Loucy (cell line): ENCODE data around the gene BRD3OS.

Source experiments
- CTCF ChIP-seq: fragments of 200-600 bp; sonication (generic); conservative IDR thresholded peaks from 2 replicates; pipeline ENCODE4 v1.5.1; 2014; ENCODE audit warnings: mild to moderate bottlenecking, antibody characterized with exemption, low read length
- EZH2phosphoT487 ChIP-seq: fragments of 200-600 bp; IDR thresholded peaks from 2 replicates; pipeline ENCODE4 v1.6.1; 2018; ENCODE audit warnings: antibody characterized with exemption, mild to moderate bottlenecking, moderate library complexity, borderline replicate concordance

- TF ChIP-seq EZH2phosphoT487 (no peak), CTCF (no peak)
These were observed 34.7 kb upstream of the BRD3OS start for GRCh38 chr9:133990366-133991213.
